T-helper 1 cell treated with Interleukin-12 subunit alpha and Interleukin-12 subunit beta and Interleukin-4 antibody, amounts not matched to agents 30 ng/mL and 1 ng/mL, for 36 hours (primary cell): ENCODE results near the gene TMEM225. TPM values are rescaled to one million over a fixed set of nuclear protein-coding genes. Genes with fewer than 3 reads are reported as not detected.

ENCODE experiments used
- total RNA-seq: library from RNA; stranded (reverse); gene quantifications from 2 replicates; pipeline ENCODE4 v1.2.3, GENCODE V29; 2022

TMEM225 gene
- total RNA-seq, 1 donor from 2014 or later, result not detected

Other genes starting within 250 kb of the TMEM225 start
- gene SCN3B, start 231.0 kb downstream of the TMEM225 start, total RNA-seq, result not detected in 2 replicates
- gene ZNF202, start 144.0 kb downstream of the TMEM225 start, total RNA-seq, result 16.5 and 20.7 TPM in 2 replicates
- not detected in 2 replicates for gene OR6X1, start 131.2 kb downstream of the TMEM225 start, total RNA-seq
- not detected in 2 replicates for gene OR6M1, start 79.3 kb downstream of the TMEM225 start, total RNA-seq
- not detected in 2 replicates for gene OR8D4, start 16.5 kb upstream of the TMEM225 start, total RNA-seq
- gene OR4D5, start 53.9 kb upstream of the TMEM225 start, total RNA-seq, result not detected in 2 replicates
- not detected in 2 replicates for gene OR6T1, start 58.2 kb upstream of the TMEM225 start, total RNA-seq
- not detected in 2 replicates for gene OR10S1, start 92.1 kb upstream of the TMEM225 start, total RNA-seq
- not detected in 2 replicates for gene OR10G6, start 109.5 kb upstream of the TMEM225 start, total RNA-seq
- gene OR10G4, start 127.3 kb upstream of the TMEM225 start, total RNA-seq, result not detected in 2 replicates
- not detected in 2 replicates for gene OR10G9, start 137.3 kb upstream of the TMEM225 start, total RNA-seq
- gene OR10G8, start 141.1 kb upstream of the TMEM225 start, total RNA-seq, result not detected in 2 replicates
- gene OR10G7, start 155.7 kb upstream of the TMEM225 start, total RNA-seq, result not detected in 2 replicates
- 9.5 and 11.0 TPM in 2 replicates for gene VWA5A, start 229.8 kb upstream of the TMEM225 start, total RNA-seq